ENCODE measurements around the gene CLIP2. TPM values are rescaled to one million over a fixed set of nuclear protein-coding genes. Genes with fewer than 3 reads are reported as not detected.

Gene CLIP2
- total RNA-seq, 1 experiment from 2014 or later: 26.2 TPM

GRCh38 chr7:74280985-74281384, 8.2 kb upstream of the CLIP2 start:
- H2AFZ ChIP-seq (ENCODE audit: low read length): no peak overlapping the region
- ChIA-PET POLR2A (ENCODE audit: unreplicated experiment) (no interaction called here), CTCF (no interaction called here)
- ATAC-seq: no peak
- H4K20me1 ChIP-seq (ENCODE audit: low read length): no peaks in the 10 kb centered on the region
- H3K4me3 ChIP-seq (ENCODE audit: low read length): no peak overlapping the region
- H3K4me2 ChIP-seq (ENCODE audit: low read length): no peak overlapping the region
- no TSS peak for BruUV-seq (replicated peaks)
- no peak for DNase-seq
- TF ChIP-seq CTCF (conservative IDR thresholded peaks at IDR 0.05; ENCODE audit: low read depth, low read length) (no peak), EZH2phosphoT487 (IDR thresholded peaks at IDR 0.05; ENCODE audit: borderline replicate concordance, low read length) (no peak)
- intact Hi-C loops (cut with micrococcal nuclease): no loop called here
- H3K36me3 ChIP-seq (ENCODE audit: low read depth, low read length): no peaks in the 10 kb centered on the region
- H3K79me2 ChIP-seq (ENCODE audit: low read length): no peaks in the 10 kb centered on the region
- no peaks in the 10 kb centered on the region for H3F3A ChIP-seq (ENCODE audit: low read length, unreplicated experiment)
- no peaks in the 10 kb centered on the region for H3K27me3 ChIP-seq (ENCODE audit: low read length)
- H3K9ac ChIP-seq (ENCODE audit: low read length): peak overlapping the region; percentile 78; the same call in 1 of the 2 replicates
- H3K27ac ChIP-seq (ENCODE audit: low read length): peak overlapping the region; percentile 97
- peaks cover 22% of the 10 kb centered on the region for H3K4me1 ChIP-seq (ENCODE audit: insufficient read depth, low read length)
- H3K9me2 ChIP-seq (replicated peaks; ENCODE audit: low read length): no peaks in the 10 kb centered on the region
- H3K9me3 ChIP-seq (ENCODE audit: low read length): no peaks in the 10 kb centered on the region

GRCh38 chr7:74282748-74283459, 6.3 kb upstream of the CLIP2 start:
- no TSS peak for BruUV-seq (replicated peaks)
- TF ChIP-seq EZH2 (IDR thresholded peaks at IDR 0.05; ENCODE audit: low read length, unreplicated experiment) (no peak), CTCF (conservative IDR thresholded peaks at IDR 0.05; ENCODE audit: low read depth, low read length) (no peak), EZH2phosphoT487 (IDR thresholded peaks at IDR 0.05; ENCODE audit: borderline replicate concordance, low read length) (no peak)
- no peaks in the 10 kb centered on the region for H3K79me2 ChIP-seq (ENCODE audit: low read length)
- DNase-seq (no peak), ATAC-seq (no peak)
- H3K9ac ChIP-seq (ENCODE audit: low read length): no peak overlapping the region
- H3F3A ChIP-seq (ENCODE audit: low read length, unreplicated experiment): no peaks in the 10 kb centered on the region
- H3K9me3 ChIP-seq (ENCODE audit: low read length): no peaks in the 10 kb centered on the region
- H3K9me2 ChIP-seq (replicated peaks; ENCODE audit: low read length): no peaks in the 10 kb centered on the region
- H3K4me3 ChIP-seq (ENCODE audit: low read length): no peak overlapping the region
- no peaks in the 10 kb centered on the region for H3K27me3 ChIP-seq (ENCODE audit: low read length)
- intact Hi-C loops (cut with micrococcal nuclease): no loop called here
- ChIA-PET CTCF (interaction anchor here (0.5 kb wide), 1 partner anchor 11 kb away, joined by 5 read pairs; no protein-coding TSS in a partner anchor), POLR2A (ENCODE audit: unreplicated experiment) (no interaction called here)
- H3K4me2 ChIP-seq (ENCODE audit: low read length): no peak overlapping the region
- H4K20me1 ChIP-seq (ENCODE audit: low read length): no peaks in the 10 kb centered on the region
- H3K36me3 ChIP-seq (ENCODE audit: low read depth, low read length): no peaks in the 10 kb centered on the region
- peaks cover 24% of the 10 kb centered on the region for H3K4me1 ChIP-seq (ENCODE audit: insufficient read depth, low read length)
- no peak overlapping the region for H2AFZ ChIP-seq (ENCODE audit: low read length)
- no peak overlapping the region for H3K27ac ChIP-seq (ENCODE audit: low read length)

DNA sequence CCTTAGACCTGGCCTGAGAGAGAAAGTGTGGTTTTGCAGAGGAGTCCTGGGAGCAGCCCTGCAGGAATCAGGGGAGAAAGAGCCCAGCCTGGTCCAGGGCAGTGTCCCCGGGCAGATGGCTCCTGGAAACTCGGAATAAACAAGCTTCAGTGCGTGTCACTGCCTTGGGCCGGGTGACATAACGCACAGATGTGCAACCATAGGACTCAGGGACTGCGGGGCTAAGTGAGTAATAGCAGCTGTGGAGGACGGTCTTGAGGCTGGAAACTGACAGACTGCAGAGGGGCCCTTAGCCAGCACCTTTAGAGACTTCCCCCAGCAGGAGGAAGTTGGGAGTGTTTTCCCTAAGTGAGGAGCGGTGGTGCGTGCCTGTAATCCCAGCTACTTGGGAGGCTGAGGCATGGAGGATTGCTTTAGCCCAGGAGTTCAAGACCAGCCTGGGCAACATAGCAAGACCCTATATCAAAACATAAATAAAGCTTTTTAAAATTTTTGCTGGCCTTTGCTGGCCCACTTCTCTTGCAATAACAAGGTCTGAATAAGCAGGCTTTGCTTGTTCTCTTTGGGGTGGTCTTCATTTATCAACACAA, 5.3 kb upstream of the CLIP2 start:
- H3K4me2 ChIP-seq (ENCODE audit: low read length): no peak overlapping the region
- ChIA-PET CTCF (no interaction called here), POLR2A (ENCODE audit: unreplicated experiment) (interaction anchor here (0.6 kb wide), 1 partner anchor 110 kb away, joined by 4 read pairs; no protein-coding TSS in a partner anchor)
- H4K20me1 ChIP-seq (ENCODE audit: low read length): no peaks in the 10 kb centered on the region
- no peak for TF ChIP-seq EZH2phosphoT487 (IDR thresholded peaks at IDR 0.05; ENCODE audit: borderline replicate concordance, low read length)
- no peak for TF ChIP-seq EZH2 (IDR thresholded peaks at IDR 0.05; ENCODE audit: low read length, unreplicated experiment)
- TF ChIP-seq CTCF (conservative IDR thresholded peaks at IDR 0.05; ENCODE audit: low read depth, low read length): no peak
- H3K9ac ChIP-seq (ENCODE audit: low read length): no peak overlapping the region
- H3K27ac ChIP-seq (ENCODE audit: low read length): no peak overlapping the region
- H3K36me3 ChIP-seq (ENCODE audit: low read depth, low read length): no peaks in the 10 kb centered on the region
- H2AFZ ChIP-seq (ENCODE audit: low read length): no peak overlapping the region
- ATAC-seq (no peak), DNase-seq (no peak)
- no peaks in the 10 kb centered on the region for H3K27me3 ChIP-seq (ENCODE audit: low read length)
- peaks cover 31% of the 10 kb centered on the region for H3K4me1 ChIP-seq (ENCODE audit: insufficient read depth, low read length)
- BruUV-seq (replicated peaks): no TSS peak
- no peaks in the 10 kb centered on the region for H3F3A ChIP-seq (ENCODE audit: low read length, unreplicated experiment)
- no peaks in the 10 kb centered on the region for H3K9me2 ChIP-seq (replicated peaks; ENCODE audit: low read length)
- H3K4me3 ChIP-seq (ENCODE audit: low read length): no peak overlapping the region
- intact Hi-C loops (cut with micrococcal nuclease): no loop called here
- no peaks in the 10 kb centered on the region for H3K79me2 ChIP-seq (ENCODE audit: low read length)
- no peaks in the 10 kb centered on the region for H3K9me3 ChIP-seq (ENCODE audit: low read length)

All from PC-3 (cell line).